NCI-H1417 treated with DMSO at 0.1 percent for 48 hours (cell line): ENCODE measurements around the gene ZBED2.
"Not testable (repeated sequence)": the region's sequence is repeated elsewhere in the genome, so short reads cannot be mapped to it uniquely, and the experiment has no call there.

ENCODE experiments used
- DNase-seq: peaks from one replicate; lab custom pipeline; 2025; lab: John Stamatoyannopoulos, UW

The ZBED2 gene

GRCh38 chr3:111595232-111595631 is at the start of gene ZBED2:
Gene ZBED2 (minus strand): TSS chr3:111595346. CDS start chr3:111594201, 1,145 bp downstream.
- DNase-seq, result no peak

- no peak for DNase-seq
Observed at GRCh38 chr3:111639316-111639715, 44.2 kb upstream of the ZBED2 start.

- no peak for DNase-seq
Observed at GRCh38 chr3:111636366-111636885, 41.3 kb upstream of the ZBED2 start.

- DNase-seq, result no peak
Observed at GRCh38 chr3:111635403-111635802, 40.3 kb upstream of the ZBED2 start.

- DNase-seq, result not testable (repeated sequence)
Observed at GRCh38 chr3:111630638-111631037, 35.5 kb upstream of the ZBED2 start.

GRCh38 chr3:111629018-111629417 is 33.9 kb upstream of the ZBED2 start:
- not testable (repeated sequence) for DNase-seq

- no peak for DNase-seq
Observed at GRCh38 chr3:111627092-111627491, 31.9 kb upstream of the ZBED2 start.

GRCh38 chr3:111621535-111621934 is 26.4 kb upstream of the ZBED2 start:
- DNase-seq, result no peak

- DNase-seq, result no peak
Observed at GRCh38 chr3:111619833-111620232, 24.7 kb upstream of the ZBED2 start.

GRCh38 chr3:111618945-111619344 is 23.8 kb upstream of the ZBED2 start:
- DNase-seq, result no peak

- no peak for DNase-seq
Observed at GRCh38 chr3:111617912-111618601, 22.9 kb upstream of the ZBED2 start.

GRCh38 chr3:111617406-111617805 is 22.3 kb upstream of the ZBED2 start:
- no peak for DNase-seq

GRCh38 chr3:111616417-111617105 is 21.4 kb upstream of the ZBED2 start:
- no peak for DNase-seq

- no peak for DNase-seq
Observed at GRCh38 chr3:111615880-111616279, 20.7 kb upstream of the ZBED2 start.

- DNase-seq, result no peak
Observed at GRCh38 chr3:111613294-111613693, 18.1 kb upstream of the ZBED2 start.

- no peak for DNase-seq
Observed at GRCh38 chr3:111610612-111611054, 15.5 kb upstream of the ZBED2 start.

- DNase-seq, result no peak
Observed at GRCh38 chr3:111610189-111610588, 15.0 kb upstream of the ZBED2 start.

GRCh38 chr3:111609700-111610099 is 14.6 kb upstream of the ZBED2 start:
- DNase-seq, result no peak

- DNase-seq, result no peak
Observed at GRCh38 chr3:111608383-111608782, 13.2 kb upstream of the ZBED2 start.

GRCh38 chr3:111607240-111607920 is 12.2 kb upstream of the ZBED2 start:
- DNase-seq, result no peak

- DNase-seq, result no peak
Observed at GRCh38 chr3:111605493-111605892, 10.3 kb upstream of the ZBED2 start.

GRCh38 chr3:111605018-111605417 is 9.9 kb upstream of the ZBED2 start:
- DNase-seq, result no peak

- DNase-seq, result no peak
Observed at GRCh38 chr3:111604119-111604518, 9.0 kb upstream of the ZBED2 start.
